Activated T-helper 1 cell treated with anti-CD3 and anti-CD28 coated beads, Interleukin-12 subunit alpha, Interleukin-12 subunit beta, Interleukin-2, Interleukin-4 antibody, amounts not matched to agents 30 ng/mL and 10 ng/mL and 1 ng/mL, durations not matched to agents 14 hours and 24 hours and 36 hours (primary cell): ENCODE data around the gene HOMER1. TPM values are rescaled to one million over a fixed set of nuclear protein-coding genes. Genes with fewer than 3 reads are reported as not detected.

Experiments used
- DNase-seq: peaks from one replicate; pipeline ENCODE4 v3.0.0; 2021; ENCODE audit warnings: low spot score
- H3K27ac Mint-ChIP-seq: one replicate; pipeline ENCODE4 v1.8.0; 2021; ENCODE audit warnings: mild to moderate bottlenecking, mixed read lengths
- H3K27me3 Mint-ChIP-seq: one replicate; pipeline ENCODE4 v1.8.0; 2022; ENCODE audit warnings: mild to moderate bottlenecking, moderate library complexity, mixed read lengths; ENCODE audit not compliant: insufficient read depth
- H3K36me3 Mint-ChIP-seq: one replicate; pipeline ENCODE4 v1.8.0; 2021; ENCODE audit warnings: low read depth, mixed read lengths
- H3K4me1 Mint-ChIP-seq: one replicate; pipeline ENCODE4 v1.8.0; 2021; ENCODE audit warnings: low read depth, mixed read lengths
- H3K4me3 Mint-ChIP-seq: one replicate; pipeline ENCODE4 v1.8.0; 2021; ENCODE audit warnings: mild to moderate bottlenecking, moderate library complexity, mixed read lengths
- H3K9me3 Mint-ChIP-seq: one replicate; pipeline ENCODE4 v1.8.0; 2021; ENCODE audit warnings: mixed read lengths
- intact Hi-C: fragments of 100-400 bp; cut with micrococcal nuclease; formaldehyde crosslinking; loops from one replicate; pipeline ENCODE4 v1.15.1; 2024
- total RNA-seq: library from RNA; stranded (reverse); gene quantifications from 2 replicates; pipeline ENCODE4 v1.2.3, GENCODE V29; 2022

Gene HOMER1
- total RNA-seq, 1 donor from 2014 or later, result 11.8 TPM

DNA sequence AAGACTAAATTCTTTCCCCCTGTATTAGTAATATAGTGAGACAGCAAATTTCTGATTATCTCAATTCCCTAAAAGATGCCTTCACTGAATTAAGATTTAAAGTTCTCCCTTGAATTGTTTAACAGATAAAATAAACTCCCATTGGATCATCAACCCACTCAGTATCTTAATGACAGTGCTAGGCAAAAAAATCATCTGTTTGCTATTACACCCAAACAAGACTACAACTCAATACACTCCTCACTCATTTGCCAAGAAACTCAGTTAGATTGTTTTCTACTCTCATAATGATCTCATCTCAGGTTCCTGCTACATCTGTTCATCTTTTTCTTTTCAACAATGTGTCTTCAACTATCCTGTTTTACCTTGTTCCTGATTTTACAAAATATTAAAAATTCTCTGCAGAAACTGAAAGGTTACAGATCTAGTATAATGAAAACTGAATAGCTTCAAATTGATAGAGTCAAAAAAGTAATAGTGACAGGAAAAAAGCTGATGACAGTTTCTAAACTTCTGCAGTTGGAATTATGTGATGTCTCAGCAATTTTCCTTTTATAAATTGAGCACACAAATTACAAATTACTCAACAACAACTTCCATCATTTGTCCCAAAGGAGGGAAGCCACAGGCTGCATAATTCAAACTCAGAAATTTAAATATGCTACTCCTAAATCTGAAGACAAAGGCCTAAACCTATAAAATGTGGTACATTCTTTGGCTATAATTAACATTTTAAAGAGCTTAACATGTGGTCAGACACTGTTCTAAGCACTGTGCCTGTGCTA, 39.4 kb downstream of the HOMER1 start:
- no peaks in the 10 kb centered on the region for H3K4me1 Mint-ChIP-seq
- no peak for DNase-seq
- intact Hi-C loops, result no loop called here

GRCh38 chr5:79471556-79471955, 42.4 kb downstream of the HOMER1 start:
- H3K36me3 Mint-ChIP-seq, result no peaks in the 10 kb centered on the region
- H3K9me3 Mint-ChIP-seq, result no peaks in the 10 kb centered on the region
- H3K27ac Mint-ChIP-seq, result no peak overlapping the region
- intact Hi-C loops, result no loop called here
- no peaks in the 10 kb centered on the region for H3K27me3 Mint-ChIP-seq
- H3K4me3 Mint-ChIP-seq, result no peak overlapping the region
- no peaks in the 10 kb centered on the region for H3K4me1 Mint-ChIP-seq
- no peak for DNase-seq

More for the DNA sequence above, 39.4 kb downstream of the HOMER1 start:
- no peak overlapping the region for H3K4me3 Mint-ChIP-seq
- H3K36me3 Mint-ChIP-seq, result no peaks in the 10 kb centered on the region
- no peak overlapping the region for H3K27ac Mint-ChIP-seq
- no peaks in the 10 kb centered on the region for H3K9me3 Mint-ChIP-seq
- no peaks in the 10 kb centered on the region for H3K27me3 Mint-ChIP-seq

DNA sequence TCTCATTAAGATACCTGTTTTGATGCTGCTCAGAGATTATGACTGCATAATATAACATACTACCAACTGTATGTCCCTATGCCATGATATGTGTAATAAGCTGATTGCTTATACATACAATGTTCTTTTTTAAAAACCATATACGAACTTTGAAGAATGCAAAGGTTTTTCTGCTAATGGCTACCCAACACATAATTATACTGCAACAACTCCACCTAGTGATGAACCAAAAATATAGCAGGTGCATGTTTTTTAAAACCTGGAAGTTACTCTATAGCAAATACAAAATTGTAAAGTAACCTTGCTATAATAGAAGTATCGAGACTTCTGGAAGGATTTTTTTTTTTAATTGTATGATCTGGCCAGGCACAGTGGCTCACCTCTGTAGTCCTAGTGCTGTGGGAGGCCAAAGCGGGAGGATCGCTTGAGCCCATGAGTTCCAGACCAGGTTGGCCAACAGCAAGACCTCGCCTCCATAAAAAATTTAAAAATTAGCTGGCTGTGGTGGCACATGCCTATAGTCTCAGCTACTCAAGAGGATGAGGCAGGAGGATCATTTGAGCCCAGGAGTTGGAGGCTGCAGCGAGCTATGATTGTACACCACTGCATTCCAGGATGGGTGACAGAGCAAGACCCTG, 49.1 kb downstream of the HOMER1 start:
- Mint-ChIP-seq H3K4me1 (no peaks in the 10 kb centered on the region), H3K9me3 (no peaks in the 10 kb centered on the region), H3K36me3 (no peaks in the 10 kb centered on the region), H3K27me3 (peaks cover 2% of the 10 kb centered on the region), H3K4me3 (no peak overlapping the region), H3K27ac (no peak overlapping the region)
- no peak for DNase-seq
- intact Hi-C loops, result loop anchor here (1.0 kb wide), 2 partner anchors 332 to 444 kb away; no protein-coding TSS in a partner anchor

GRCh38 chr5:79464278-79464677, 49.7 kb downstream of the HOMER1 start:
- Mint-ChIP-seq H3K36me3 (no peaks in the 10 kb centered on the region), H3K27me3 (peaks cover 2% of the 10 kb centered on the region), H3K9me3 (no peaks in the 10 kb centered on the region), H3K4me3 (no peak overlapping the region), H3K27ac (no peak overlapping the region), H3K4me1 (no peaks in the 10 kb centered on the region)
- DNase-seq, result no peak
- intact Hi-C loops, result loop anchor here (1.0 kb wide), 2 partner anchors 331 to 443 kb away; no protein-coding TSS in a partner anchor

GRCh38 chr5:79459626-79460025, 54.3 kb downstream of the HOMER1 start:
- H3K27me3 Mint-ChIP-seq, result peaks cover 2% of the 10 kb centered on the region
- no peaks in the 10 kb centered on the region for H3K4me1 Mint-ChIP-seq
- H3K4me3 Mint-ChIP-seq, result no peak overlapping the region
- no peak overlapping the region for H3K27ac Mint-ChIP-seq
- intact Hi-C loops, result no loop called here
- no peak for DNase-seq
- no peaks in the 10 kb centered on the region for H3K9me3 Mint-ChIP-seq
- H3K36me3 Mint-ChIP-seq, result peaks cover 2% of the 10 kb centered on the region

DNA sequence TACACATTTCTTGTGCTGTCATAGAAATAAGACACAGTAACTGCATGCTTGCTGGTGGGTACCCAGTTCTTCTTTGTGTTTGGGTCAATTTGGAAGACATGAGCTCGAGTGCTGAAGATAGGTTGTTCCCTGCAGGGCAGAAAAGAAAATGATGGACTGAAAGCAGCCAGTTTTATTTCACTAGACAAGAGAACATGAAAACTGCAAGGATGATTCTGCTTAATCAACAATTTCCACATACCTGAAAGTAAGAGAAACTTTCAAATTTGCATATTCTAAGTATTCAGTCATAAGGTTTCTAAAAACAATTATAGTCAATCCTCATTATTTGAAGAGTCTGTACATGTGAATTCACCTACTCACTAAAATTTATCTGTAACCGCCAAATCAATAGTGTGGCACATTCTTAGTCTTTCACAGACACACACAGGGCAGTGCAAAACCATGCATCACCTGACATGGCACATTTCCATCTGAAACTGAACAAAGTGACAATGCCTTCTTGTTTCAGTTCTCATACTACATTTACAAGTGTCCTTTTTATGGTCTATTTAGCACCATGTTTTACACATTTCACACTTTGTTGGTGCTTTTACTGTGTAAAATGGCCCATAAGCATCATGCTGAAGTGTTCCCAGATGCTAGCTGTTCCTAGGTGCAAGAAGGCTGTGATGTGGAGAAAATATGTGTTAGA, 56.9 kb downstream of the HOMER1 start:
- DNase-seq, result no peak
- peaks cover 2% of the 10 kb centered on the region for H3K27me3 Mint-ChIP-seq
- H3K4me3 Mint-ChIP-seq, result no peak overlapping the region
- H3K9me3 Mint-ChIP-seq, result no peaks in the 10 kb centered on the region
- peaks cover 2% of the 10 kb centered on the region for H3K36me3 Mint-ChIP-seq
- no peaks in the 10 kb centered on the region for H3K4me1 Mint-ChIP-seq
- H3K27ac Mint-ChIP-seq, result no peak overlapping the region
- intact Hi-C loops, result no loop called here

GRCh38 chr5:79456400-79456799, 57.5 kb downstream of the HOMER1 start:
- no peak overlapping the region for H3K27ac Mint-ChIP-seq
- H3K9me3 Mint-ChIP-seq, result no peaks in the 10 kb centered on the region
- no peaks in the 10 kb centered on the region for H3K27me3 Mint-ChIP-seq
- intact Hi-C loops, result no loop called here
- H3K4me3 Mint-ChIP-seq, result no peak overlapping the region
- no peak for DNase-seq
- peaks cover 2% of the 10 kb centered on the region for H3K36me3 Mint-ChIP-seq
- H3K4me1 Mint-ChIP-seq, result no peaks in the 10 kb centered on the region

DNA sequence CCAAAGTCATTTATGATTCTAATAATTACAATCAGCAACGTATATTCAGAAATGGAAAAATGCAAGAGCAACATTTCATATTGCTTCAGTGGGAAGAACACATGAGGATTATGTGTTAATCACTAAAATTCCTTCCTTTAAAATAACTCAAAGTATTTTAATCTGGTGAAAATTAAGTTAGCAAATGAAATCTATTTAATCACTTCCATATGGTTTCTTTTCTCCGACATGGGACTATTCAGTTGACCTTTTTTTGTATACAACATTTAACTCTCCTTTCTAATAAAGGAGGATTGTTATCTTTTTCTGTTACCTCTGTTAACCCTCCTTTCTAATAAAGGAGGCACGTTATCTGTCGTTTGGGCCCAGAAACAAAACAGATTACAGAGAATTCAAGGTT, 59.9 kb downstream of the HOMER1 start:
- no peak overlapping the region for H3K4me3 Mint-ChIP-seq
- H3K9me3 Mint-ChIP-seq, result no peaks in the 10 kb centered on the region
- intact Hi-C loops, result no loop called here
- DNase-seq, result no peak
- H3K4me1 Mint-ChIP-seq, result no peaks in the 10 kb centered on the region
- H3K36me3 Mint-ChIP-seq, result peaks cover 2% of the 10 kb centered on the region
- no peaks in the 10 kb centered on the region for H3K27me3 Mint-ChIP-seq
- H3K27ac Mint-ChIP-seq, result no peak overlapping the region

GRCh38 chr5:79448336-79448735, 65.6 kb downstream of the HOMER1 start:
- DNase-seq, result no peak
- H3K36me3 Mint-ChIP-seq, result no peaks in the 10 kb centered on the region
- H3K27me3 Mint-ChIP-seq, result no peaks in the 10 kb centered on the region
- H3K4me3 Mint-ChIP-seq, result no peak overlapping the region
- H3K9me3 Mint-ChIP-seq, result no peaks in the 10 kb centered on the region
- no peaks in the 10 kb centered on the region for H3K4me1 Mint-ChIP-seq
- H3K27ac Mint-ChIP-seq, result no peak overlapping the region
- intact Hi-C loops, result no loop called here

- Mint-ChIP-seq H3K4me1 (no peaks in the 10 kb centered on the region), H3K36me3 (no peaks in the 10 kb centered on the region), H3K27ac (no peak overlapping the region), H3K9me3 (no peaks in the 10 kb centered on the region), H3K4me3 (no peak overlapping the region), H3K27me3 (peaks cover 2% of the 10 kb centered on the region)
- no peak for DNase-seq
- intact Hi-C loops, result no loop called here
Measured at GRCh38 chr5:79436821-79437220, 77.1 kb downstream of the HOMER1 start.

GRCh38 chr5:79436224-79436623, 77.7 kb downstream of the HOMER1 start:
- intact Hi-C loops, result no loop called here
- H3K27ac Mint-ChIP-seq, result no peak overlapping the region
- H3K36me3 Mint-ChIP-seq, result no peaks in the 10 kb centered on the region
- no peaks in the 10 kb centered on the region for H3K4me1 Mint-ChIP-seq
- H3K9me3 Mint-ChIP-seq, result no peaks in the 10 kb centered on the region
- no peak for DNase-seq
- H3K27me3 Mint-ChIP-seq, result peaks cover 2% of the 10 kb centered on the region
- H3K4me3 Mint-ChIP-seq, result no peak overlapping the region

DNA sequence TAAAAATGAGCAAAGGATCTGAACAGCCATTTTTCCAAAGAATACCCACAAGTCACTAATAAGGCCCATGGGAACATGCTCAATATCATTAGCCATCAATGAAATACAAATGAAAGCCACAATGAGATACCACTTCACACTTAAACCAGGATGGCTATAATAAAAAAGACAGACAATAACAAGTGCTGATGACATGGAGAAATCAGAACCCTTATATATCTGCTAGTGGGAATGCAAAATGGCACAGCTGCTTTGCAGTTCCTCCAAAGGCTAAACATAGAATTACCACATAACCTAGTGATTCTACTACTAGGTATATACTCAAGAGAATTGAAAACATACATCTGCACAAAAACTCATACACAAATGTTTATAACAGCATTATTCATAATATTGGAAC, 83.7 kb downstream of the HOMER1 start:
- Mint-ChIP-seq H3K4me3 (no peak overlapping the region), H3K4me1 (no peaks in the 10 kb centered on the region), H3K36me3 (no peaks in the 10 kb centered on the region), H3K27me3 (peaks cover 2% of the 10 kb centered on the region), H3K27ac (no peak overlapping the region), H3K9me3 (no peaks in the 10 kb centered on the region)
- intact Hi-C loops, result no loop called here
- no peak for DNase-seq

DNA sequence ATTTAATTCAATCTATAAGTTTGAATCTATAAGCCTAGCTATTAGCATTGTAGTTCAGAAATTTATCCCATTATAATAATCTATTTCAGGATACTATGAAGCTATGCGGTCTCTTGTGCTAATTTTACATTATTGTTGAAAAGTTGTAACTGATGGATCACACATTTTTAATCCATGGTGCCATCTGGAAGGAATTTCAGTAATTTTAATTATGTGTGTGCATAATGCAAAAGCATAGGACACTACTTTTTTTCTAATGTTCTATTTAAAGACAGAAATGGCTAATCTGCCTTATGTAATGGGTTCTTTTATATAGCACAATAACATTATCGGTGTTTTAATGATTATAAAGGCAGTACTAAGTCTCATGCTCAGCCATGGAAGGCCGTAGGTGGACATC, 90.6 kb downstream of the HOMER1 start:
- no peak overlapping the region for H3K27ac Mint-ChIP-seq
- no peak overlapping the region for H3K4me3 Mint-ChIP-seq
- no peaks in the 10 kb centered on the region for H3K4me1 Mint-ChIP-seq
- DNase-seq, result no peak
- H3K9me3 Mint-ChIP-seq, result no peaks in the 10 kb centered on the region
- H3K36me3 Mint-ChIP-seq, result peaks cover 5% of the 10 kb centered on the region
- intact Hi-C loops, result no loop called here
- no peaks in the 10 kb centered on the region for H3K27me3 Mint-ChIP-seq
